ENCODE measurements around the gene MICU1. TPM values are rescaled to one million over a fixed set of nuclear protein-coding genes. Genes with fewer than 3 reads are reported as not detected.
A peak's percentile ranks its signal among the peaks of the same experiment; 100 is the strongest.
"Not testable (repeated sequence)": the region's sequence is repeated elsewhere in the genome, so short reads cannot be mapped to it uniquely, and the experiment has no call there.

Gene MICU1
- polyA plus RNA-seq, 1 experiment: 61.7 TPM

- POLR2A ChIA-PET: interaction anchor here (1.1 kb wide), 1 partner anchor 17 kb away, joined by 3 read pairs; no protein-coding TSS in a partner anchor
- CTCF ChIA-PET: interaction anchor here (1.6 kb wide), 1 partner anchor 300 kb away, joined by 5 read pairs; no protein-coding TSS in a partner anchor
- Histone ChIP-seq H3K9me3 (ENCODE audit: control insufficient read depth, insufficient read depth, low read length) (peaks cover 3% of the 10 kb centered on the region; the same call in 1 of the 2 replicates), H3K4me3 (ENCODE audit: low read depth, low read length) (no peak overlapping the region), H3K27ac (ENCODE audit: low read depth, low read length) (no peak overlapping the region), H3K27me3 (ENCODE audit: control insufficient read depth, insufficient read depth, low read length) (no peaks in the 10 kb centered on the region)
- no peak for TF ChIP-seq CTCF (IDR thresholded peaks at IDR 0.05; ENCODE audit: low read depth, low read length)
- DNase-seq (ENCODE audit: low read depth, low spot score): no peak
Measured at GRCh38 chr10:72349438-72349837, 276.4 kb downstream of the MICU1 start.

GRCh38 chr10:72348282-72348681 is 277.6 kb downstream of the MICU1 start:
- no peaks in the 10 kb centered on the region for H3K9me3 ChIP-seq (ENCODE audit: control insufficient read depth, insufficient read depth, low read length)
- no peak for DNase-seq (ENCODE audit: low read depth, low spot score)
- POLR2A ChIA-PET: no interaction called here
- H3K27me3 ChIP-seq (ENCODE audit: control insufficient read depth, insufficient read depth, low read length): no peaks in the 10 kb centered on the region
- no peak overlapping the region for H3K4me3 ChIP-seq (ENCODE audit: low read depth, low read length)
- TF ChIP-seq CTCF (IDR thresholded peaks at IDR 0.05; ENCODE audit: low read depth, low read length): no peak
- CTCF ChIA-PET: no interaction called here
- no peak overlapping the region for H3K27ac ChIP-seq (ENCODE audit: low read depth, low read length)

- CTCF ChIA-PET: interaction anchor here (0.6 to 1.3 kb wide), 4 partner anchors 9 to 123 kb away, joined by 3 to 5 read pairs (median 4); no protein-coding TSS in a partner anchor
- H3K4me3 ChIP-seq (ENCODE audit: low read depth, low read length); H3K9me3 ChIP-seq (ENCODE audit: control insufficient read depth, insufficient read depth, low read length); H3K27ac ChIP-seq (ENCODE audit: low read depth, low read length); DNase-seq (ENCODE audit: low read depth, low spot score); H3K27me3 ChIP-seq (ENCODE audit: control insufficient read depth, insufficient read depth, low read length): not testable (repeated sequence)
- POLR2A ChIA-PET: interaction anchor here (0.7 kb wide), 1 partner anchor 73 kb away, joined by 9 read pairs; no protein-coding TSS in a partner anchor
Measured at GRCh38 chr10:72346117-72346516, 279.8 kb downstream of the MICU1 start.

GRCh38 chr10:72344932-72345331 is 280.9 kb downstream of the MICU1 start:
- Histone ChIP-seq H3K4me3 (ENCODE audit: low read depth, low read length) (no peak overlapping the region), H3K27me3 (ENCODE audit: control insufficient read depth, insufficient read depth, low read length) (no peaks in the 10 kb centered on the region), H3K27ac (ENCODE audit: low read depth, low read length) (no peak overlapping the region), H3K9me3 (ENCODE audit: control insufficient read depth, insufficient read depth, low read length) (no peaks in the 10 kb centered on the region; the same call in 1 of the 2 replicates)
- ChIA-PET CTCF (interaction anchor here (0.6 to 1.3 kb wide), 5 partner anchors 8 to 448 kb away, joined by 3 to 5 read pairs (median 5); no protein-coding TSS in a partner anchor), POLR2A (no interaction called here)
- no peak for DNase-seq (ENCODE audit: low read depth, low spot score)
- no peak for TF ChIP-seq CTCF (IDR thresholded peaks at IDR 0.05; ENCODE audit: low read depth, low read length)

- no peaks in the 10 kb centered on the region; the same call in 1 of the 2 replicates for H3K9me3 ChIP-seq (ENCODE audit: control insufficient read depth, insufficient read depth, low read length)
- CTCF ChIA-PET: interaction anchor here (1.0 to 1.8 kb wide), 3 partner anchors 68 to 294 kb away, joined by 3 to 5 read pairs (median 5); no protein-coding TSS in a partner anchor
- DNase-seq (ENCODE audit: low read depth, low spot score): no peak
- peak overlapping the region; percentile 2 for H3K27ac ChIP-seq (ENCODE audit: low read depth, low read length)
- no peaks in the 10 kb centered on the region for H3K27me3 ChIP-seq (ENCODE audit: control insufficient read depth, insufficient read depth, low read length)
- POLR2A ChIA-PET: interaction anchor here (0.6 kb wide), 1 partner anchor 80 kb away, joined by 3 read pairs; no protein-coding TSS in a partner anchor
- TF ChIP-seq CTCF (IDR thresholded peaks at IDR 0.05; ENCODE audit: low read depth, low read length): no peak
- H3K4me3 ChIP-seq (ENCODE audit: low read depth, low read length): no peak overlapping the region
Measured at GRCh38 chr10:72342911-72343310, 283.0 kb downstream of the MICU1 start.
